Endodermal cell (in vitro differentiated cells): ENCODE measurements around the gene SLC6A8. TPM values are rescaled to one million over a fixed set of nuclear protein-coding genes. Genes with fewer than 3 reads are reported as not detected.

ENCODE experiments used
- DNase-seq: peaks from one replicate; pipeline ENCODE4 v3.0.0-alpha.2; 2017
- H3K27ac ChIP-seq: 2 replicates; pipeline ENCODE4 v1.5.1; 2013; ENCODE audit warnings: mild to moderate bottlenecking, low read depth, low read length, moderate library complexity
- H3K27me3 ChIP-seq: 2 replicates; pipeline ENCODE4 v1.6.1; 2013; ENCODE audit warnings: mild to moderate bottlenecking, low read length, moderate library complexity; ENCODE audit not compliant: insufficient read depth, control insufficient read depth, poor library complexity, severe bottlenecking
- H3K36me3 ChIP-seq: 2 replicates; pipeline ENCODE4 v1.7.0; 2013; ENCODE audit warnings: mild to moderate bottlenecking, low read length, moderate library complexity; ENCODE audit not compliant: control insufficient read depth, insufficient read depth
- H3K4me1 ChIP-seq: one replicate; pipeline ENCODE4 v1.7.0; 2013; ENCODE audit warnings: low read length; ENCODE audit not compliant: control insufficient read depth, insufficient read depth
- H3K4me3 ChIP-seq: 2 replicates; pipeline ENCODE4 v1.5.1; 2013; ENCODE audit warnings: mild to moderate bottlenecking, low read length, moderate library complexity
- H3K9ac ChIP-seq: 2 replicates; pipeline ENCODE4 v1.6.1; 2013; ENCODE audit warnings: mild to moderate bottlenecking, low read length, moderate library complexity; ENCODE audit not compliant: poor library complexity, severe bottlenecking; ENCODE audit errors: extremely low read depth
- H3K9me3 ChIP-seq: 2 replicates; pipeline ENCODE4 v1.6.1; 2013; ENCODE audit warnings: mild to moderate bottlenecking, low read length, moderate library complexity; ENCODE audit not compliant: control insufficient read depth
- H3K27ac Mint-ChIP-seq: 2 replicates; pipeline ENCODE4 v1.8.0; 2020; ENCODE audit warnings: mixed read lengths
- H3K27me3 Mint-ChIP-seq: 2 replicates; pipeline ENCODE4 v1.8.0; 2021; ENCODE audit warnings: mild to moderate bottlenecking, mixed read lengths; ENCODE audit not compliant: insufficient read depth
- H3K36me3 Mint-ChIP-seq: 2 replicates; pipeline ENCODE4 v1.8.0; 2020; ENCODE audit warnings: low read depth, mixed read lengths
- H3K4me1 Mint-ChIP-seq: 2 replicates; pipeline ENCODE4 v1.8.0; 2020; ENCODE audit warnings: mixed read lengths
- H3K4me3 Mint-ChIP-seq: 2 replicates; pipeline ENCODE4 v1.8.0; 2020; ENCODE audit warnings: mild to moderate bottlenecking, moderate library complexity, mixed read lengths
- H3K9me3 Mint-ChIP-seq: 2 replicates; pipeline ENCODE4 v1.8.0; 2020; ENCODE audit warnings: mild to moderate bottlenecking, mixed read lengths
- CTCF ChIP-seq: fragments of 200-600 bp; sonication (generic); conservative IDR thresholded peaks from 2 replicates; pipeline ENCODE4 v1.5.0; 2021; ENCODE audit warnings: antibody characterized with exemption, mild to moderate bottlenecking
- WGBS, 2 experiments: methylation state at CpG; one replicate each; pipeline versions ENCODE4 v1.1.5 to v1.1.7; 2013; ENCODE audit warnings: missing lambda C conversion rate in 2 of 2, mixed read lengths in 1 of 2; ENCODE audit not compliant: insufficient coverage in 1 of 2, insufficient read length in 1 of 2; 5-methylcytosine and 5-hydroxymethylcytosine counted together
- total RNA-seq, 2 donors: library from RNA; stranded (reverse); fragmentation: NEBNext Ultra II Directional in 1 of 2; extraction: Animal tissue kit (Norgen Biotek cat#: 25700) in 1 of 2; gene quantifications; 2 replicates in 1 of 2; 3 replicates in 1 of 2; pipeline ENCODE4 v1.2.1, GENCODE V29; 2021

SLC6A8 gene
- total RNA-seq, 2 donors from 2014 or later: 57.6 to 121 TPM

- no peak for TF ChIP-seq CTCF
- H3K9ac ChIP-seq: no peak overlapping the region
- H3K4me3 Mint-ChIP-seq: peak overlapping the region; percentile 21
- H3K27me3 Mint-ChIP-seq: no peaks in the 10 kb centered on the region
- H3K36me3 Mint-ChIP-seq: peaks cover 26% of the 10 kb centered on the region
- no peak overlapping the region for H3K4me3 ChIP-seq
- peaks cover 8% of the 10 kb centered on the region for H3K4me1 ChIP-seq
- H3K27ac Mint-ChIP-seq: peak overlapping the region; percentile 44
- DNase-seq: peak; percentile 92
- H3K9me3 Mint-ChIP-seq: peaks cover 66% of the 10 kb centered on the region
- no peaks in the 10 kb centered on the region for H3K27me3 ChIP-seq
- H3K36me3 ChIP-seq: peaks cover 14% of the 10 kb centered on the region
- H3K4me1 Mint-ChIP-seq: peaks cover 15% of the 10 kb centered on the region
- peaks cover 11% of the 10 kb centered on the region for H3K9me3 ChIP-seq
- WGBS, 2 experiments: 26 to 60% methylated on average over 1 to 31 of the region's 35 CpGs
- H3K27ac ChIP-seq: peak overlapping the region; percentile 92
These were observed 38.8 kb downstream of the SLC6A8 start for GRCh38 chrX:153726286-153727122.

GRCh38 chrX:153727123-153727931 is 39.6 kb downstream of the SLC6A8 start:
- H3K27ac ChIP-seq: peak overlapping the region; percentile 92
- H3K36me3 ChIP-seq: peaks cover 14% of the 10 kb centered on the region
- Mint-ChIP-seq H3K27ac (peak overlapping the region; percentile 44), H3K9me3 (peaks cover 69% of the 10 kb centered on the region), H3K4me1 (peaks cover 10% of the 10 kb centered on the region), H3K27me3 (no peaks in the 10 kb centered on the region), H3K36me3 (peaks cover 28% of the 10 kb centered on the region), H3K4me3 (no peak overlapping the region)
- TF ChIP-seq CTCF: no peak
- DNase-seq: peak; percentile 56
- no peak overlapping the region for H3K9ac ChIP-seq
- H3K4me1 ChIP-seq: peaks cover 8% of the 10 kb centered on the region
- H3K9me3 ChIP-seq: peaks cover 15% of the 10 kb centered on the region
- H3K27me3 ChIP-seq: no peaks in the 10 kb centered on the region
- no peak overlapping the region for H3K4me3 ChIP-seq
- 71 to 76% methylated on average over 1 to 23 of the region's 23 CpGs for WGBS, 2 experiments

- Mint-ChIP-seq H3K27me3 (no peaks in the 10 kb centered on the region), H3K9me3 (peaks cover 66% of the 10 kb centered on the region), H3K4me3 (no peak overlapping the region), H3K36me3 (peaks cover 26% of the 10 kb centered on the region), H3K4me1 (peaks cover 7% of the 10 kb centered on the region), H3K27ac (no peak overlapping the region)
- Histone ChIP-seq H3K9ac (no peak overlapping the region), H3K27ac (no peak overlapping the region), H3K4me1 (peaks cover 8% of the 10 kb centered on the region), H3K36me3 (peaks cover 10% of the 10 kb centered on the region), H3K27me3 (no peaks in the 10 kb centered on the region), H3K4me3 (no peak overlapping the region), H3K9me3 (peaks cover 15% of the 10 kb centered on the region)
- TF ChIP-seq CTCF: peak; percentile 24
- DNase-seq: no peak
- 95 to 100% methylated on average over 2 to 6 of the region's 6 CpGs for WGBS, 2 experiments
These were observed 40.4 kb downstream of the SLC6A8 start for GRCh38 chrX:153728095-153728494.
